ENCODE data around the gene PGAP2. TPM values are rescaled to one million over a fixed set of nuclear protein-coding genes. Genes with fewer than 3 reads are reported as not detected.
A peak's percentile ranks its signal among the peaks of the same experiment; 100 is the strongest.
"Not testable (repeated sequence)": the region's sequence is repeated elsewhere in the genome, so short reads cannot be mapped to it uniquely, and the experiment has no call there.

The PGAP2 gene
- total RNA-seq, 2 experiments from 2014 or later, result 33.6 to 39.2 TPM

DNA sequence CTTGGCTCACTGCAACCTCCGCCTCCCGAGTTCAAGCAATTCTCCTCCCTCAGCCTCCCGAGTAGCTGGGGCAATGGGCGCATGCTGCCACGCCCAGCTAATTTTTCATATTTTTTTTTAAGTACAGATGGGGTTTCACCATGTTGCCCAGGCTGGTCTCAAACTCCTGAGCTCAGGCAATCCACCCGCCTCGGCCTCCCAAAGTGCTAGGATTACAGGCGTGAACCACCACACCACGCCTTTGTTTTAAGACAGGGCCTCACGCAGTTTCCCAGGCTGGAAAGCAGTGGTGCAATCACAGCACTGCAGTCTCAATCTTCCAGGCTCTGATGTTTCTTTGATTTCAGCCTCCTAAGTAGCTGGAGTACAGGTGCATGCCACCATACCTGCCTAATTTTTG lies 14.0 kb upstream of the PGAP2 start:
- DNase-seq; H3K9me3 Mint-ChIP-seq (ENCODE audit: low read depth); intact Hi-C loops (cut with DNase I, micrococcal nuclease); H3K27me3 Mint-ChIP-seq; ATAC-seq; H3K4me3 Mint-ChIP-seq: not testable (repeated sequence)
- peaks cover 46% of the 10 kb centered on the region for H3K36me3 Mint-ChIP-seq (ENCODE audit: low read depth)
- POLR2A ChIA-PET, result interaction anchor here (0.8 kb wide), 1 partner anchor 63 kb away, joined by 3 read pairs; no protein-coding TSS in a partner anchor
- peaks cover 51% of the 10 kb centered on the region for H3K4me1 Mint-ChIP-seq
- CTCF ChIA-PET, result interaction anchor here (0.6 to 0.7 kb wide), 2 partner anchors 10 to 62 kb away, joined by 4 read pairs; no protein-coding TSS in a partner anchor
- peak overlapping the region; percentile 31 for H3K27ac Mint-ChIP-seq

DNA sequence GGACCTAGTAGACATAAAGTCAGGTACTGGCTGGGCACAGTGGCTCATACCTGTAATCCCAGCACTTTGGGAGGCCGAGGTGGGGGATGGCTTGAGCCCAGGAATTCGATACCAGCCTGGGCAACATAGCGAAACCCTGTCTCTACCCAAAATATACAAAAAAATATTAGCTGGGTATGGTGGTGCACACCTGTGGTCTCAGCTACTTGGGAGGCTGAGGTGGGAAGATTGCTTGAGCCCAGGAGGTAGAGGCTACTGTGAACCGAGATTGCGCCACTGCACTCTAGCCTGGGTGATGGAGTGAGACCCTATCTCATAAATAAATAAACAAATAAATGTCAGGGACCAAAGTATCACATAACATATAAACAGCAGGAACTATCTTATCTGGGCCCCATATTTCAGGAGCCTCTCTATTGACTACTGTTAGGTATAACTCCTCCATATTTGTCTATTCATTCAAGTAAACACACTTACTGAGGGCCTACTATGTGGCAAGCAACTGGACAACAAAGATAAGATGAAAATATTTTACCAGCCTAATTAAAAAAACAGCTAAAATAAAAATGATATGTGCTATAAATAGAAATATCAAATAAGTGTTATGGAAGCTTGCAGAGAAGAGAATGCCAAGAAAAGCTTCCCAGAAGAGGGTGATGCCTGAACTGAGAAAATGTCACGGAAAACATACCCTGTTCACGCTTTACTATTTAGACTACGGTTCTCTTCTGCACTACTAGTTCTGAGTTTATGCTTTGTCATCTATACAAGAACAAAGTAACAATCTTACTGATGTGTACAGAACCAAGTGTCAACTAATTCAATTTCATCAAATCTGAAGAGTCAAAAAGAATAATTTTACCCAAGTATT lies 13.0 kb upstream of the PGAP2 start:
- ChIA-PET POLR2A (interaction anchor here (0.9 to 1.4 kb wide), 3 partner anchors 46 to 60 kb away, joined by 3 to 5 read pairs (median 3); partner anchors contain the start of genes RHOG and STIM1), CTCF (interaction anchor here (0.8 to 2.0 kb wide), 4 partner anchors 9 to 278 kb away, joined by 3 to 11 read pairs (median 4); partner anchors contain the start of gene PGAP2)
- H3K27ac Mint-ChIP-seq, result peak overlapping the region; percentile 100
- H3K4me1 Mint-ChIP-seq, result peaks cover 47% of the 10 kb centered on the region
- DNase-seq, result no peak
- intact Hi-C loops (cut with DNase I, micrococcal nuclease), result loop anchor here in 1 of 2 experiments (2.0 to 5.0 kb wide), 3 partner anchors 373 to 738 kb away; partner anchors contain the start of genes CARS1 and ZNF195
- no peaks in the 10 kb centered on the region for H3K9me3 Mint-ChIP-seq (ENCODE audit: low read depth)
- peak overlapping the region; percentile 99 for H3K4me3 Mint-ChIP-seq
- no peak for ATAC-seq
- H3K36me3 Mint-ChIP-seq (ENCODE audit: low read depth), result peaks cover 45% of the 10 kb centered on the region
- H3K27me3 Mint-ChIP-seq, result no peaks in the 10 kb centered on the region

DNA sequence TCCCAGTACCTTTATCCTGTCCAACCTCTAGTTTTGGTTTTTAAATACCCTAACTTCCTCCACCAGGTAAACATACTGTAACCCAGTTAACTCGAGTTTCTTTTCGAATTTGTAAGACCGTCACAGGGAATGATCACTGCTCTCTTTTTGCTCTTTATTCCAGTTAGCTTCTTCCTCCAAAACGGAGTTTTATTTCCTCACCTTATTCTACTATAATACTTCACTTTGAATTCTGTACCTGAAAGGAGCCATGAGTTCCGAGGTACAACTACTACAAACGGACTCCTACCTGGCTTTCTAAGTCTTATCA lies 12.4 kb upstream of the PGAP2 start:
- POLR2A ChIA-PET, result interaction anchor here (0.6 to 1.4 kb wide), 3 partner anchors 8 to 60 kb away, joined by 3 to 5 read pairs (median 3); partner anchors contain the start of genes RHOG and STIM1
- Mint-ChIP-seq H3K27me3 (no peaks in the 10 kb centered on the region), H3K4me1 (peaks cover 42% of the 10 kb centered on the region), H3K27ac (peak overlapping the region; percentile 100), H3K36me3 (ENCODE audit: low read depth) (peaks cover 42% of the 10 kb centered on the region), H3K4me3 (peak overlapping the region; percentile 99), H3K9me3 (ENCODE audit: low read depth) (no peaks in the 10 kb centered on the region)
- ATAC-seq (no peak), DNase-seq (no peak)
- CTCF ChIA-PET, result interaction anchor here (0.8 to 2.0 kb wide), 5 partner anchors 8 to 277 kb away, joined by 3 to 11 read pairs (median 4); partner anchors contain the start of gene PGAP2
- intact Hi-C loops (cut with DNase I, micrococcal nuclease), result loop anchor here in 1 of 2 experiments (2.0 to 5.0 kb wide), 3 partner anchors 373 to 739 kb away; partner anchors contain the start of genes CARS1 and ZNF195

DNA sequence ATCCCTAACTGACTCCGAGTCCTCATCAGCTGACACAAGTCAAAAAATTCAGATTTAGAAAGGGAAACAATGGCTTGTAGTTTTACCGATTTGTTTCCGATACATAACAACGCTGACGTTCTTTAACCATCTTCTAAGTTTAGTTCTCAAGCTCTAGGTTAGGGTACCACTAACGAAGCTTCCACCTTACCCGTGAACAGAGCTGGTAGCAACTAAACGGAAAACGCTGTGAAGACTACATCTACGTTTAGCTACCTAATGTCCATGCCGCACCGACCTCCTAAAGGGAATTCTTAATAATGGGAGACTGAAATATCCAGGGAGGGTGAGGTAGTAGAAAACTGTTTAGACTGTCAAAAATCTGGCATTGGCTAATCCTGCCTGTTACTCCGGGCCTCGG lies 12.0 kb upstream of the PGAP2 start:
- no peaks in the 10 kb centered on the region for H3K9me3 Mint-ChIP-seq (ENCODE audit: low read depth)
- H3K4me3 Mint-ChIP-seq, result peak overlapping the region; percentile 99
- peaks cover 42% of the 10 kb centered on the region for H3K36me3 Mint-ChIP-seq (ENCODE audit: low read depth)
- H3K4me1 Mint-ChIP-seq, result peaks cover 42% of the 10 kb centered on the region
- ATAC-seq (no peak), DNase-seq (no peak)
- H3K27ac Mint-ChIP-seq, result peak overlapping the region; percentile 100
- POLR2A ChIA-PET, result interaction anchor here (0.6 to 1.4 kb wide), 2 partner anchors 8 to 45 kb away, joined by 3 to 5 read pairs; partner anchors contain the start of gene RHOG
- H3K27me3 Mint-ChIP-seq, result no peaks in the 10 kb centered on the region
- intact Hi-C loops (cut with DNase I, micrococcal nuclease), result loop anchor here in 1 of 2 experiments (2.0 to 5.0 kb wide), 3 partner anchors 374 to 739 kb away; partner anchors contain the start of genes CARS1 and ZNF195
- CTCF ChIA-PET, result interaction anchor here (0.8 to 2.0 kb wide), 5 partner anchors 8 to 277 kb away, joined by 3 to 11 read pairs (median 4); partner anchors contain the start of gene PGAP2

DNA sequence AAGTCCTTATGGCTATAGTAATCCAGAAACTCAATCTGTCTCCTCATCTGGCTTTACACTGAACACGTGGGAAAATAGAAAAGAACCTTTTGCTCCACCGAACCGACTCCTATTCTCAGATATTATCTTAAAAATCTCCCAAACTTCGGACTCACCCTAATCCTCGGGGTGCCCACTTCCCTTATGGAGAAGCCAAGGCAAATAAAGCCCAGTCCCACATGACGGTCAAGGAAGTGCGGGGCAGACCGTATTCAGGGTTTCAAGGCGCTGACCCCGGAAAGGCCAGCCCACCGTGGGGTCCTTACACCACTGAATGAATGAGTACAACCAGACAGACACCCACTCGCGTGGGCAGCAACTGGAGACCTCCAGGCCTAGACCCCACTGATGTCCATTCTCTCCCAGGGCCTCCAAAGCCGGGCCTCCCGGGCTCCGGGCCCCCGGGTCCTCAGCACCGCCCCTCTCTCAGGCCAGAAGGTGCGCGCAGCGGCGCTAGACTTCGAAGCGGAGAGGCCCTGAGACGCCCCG lies 11.5 kb upstream of the PGAP2 start:
- DNase-seq (no peak), ATAC-seq (peak; percentile 25)
- H3K27ac Mint-ChIP-seq, result peak overlapping the region; percentile 100
- H3K4me3 Mint-ChIP-seq, result peak overlapping the region; percentile 99
- intact Hi-C loops (cut with DNase I, micrococcal nuclease), result loop anchor here (1.0 to 5.0 kb wide), 9 partner anchors 11 to 740 kb away; partner anchors contain the start of genes PGAP2 (in 2 of the 2), CARS1 (in 1 of the 2), RRM1 (in 1 of the 2) and STIM1 (in 1 of the 2)
- ChIA-PET POLR2A (interaction anchor here (1.2 to 1.4 kb wide), 2 partner anchors 22 to 44 kb away, joined by 3 to 5 read pairs; partner anchors contain the start of gene RHOG), CTCF (interaction anchor here (0.8 to 3.5 kb wide), 4 partner anchors 11 to 276 kb away, joined by 3 to 33 read pairs (median 8); partner anchors contain the start of gene PGAP2)
- H3K9me3 Mint-ChIP-seq (ENCODE audit: low read depth), result no peaks in the 10 kb centered on the region
- peaks cover 41% of the 10 kb centered on the region for H3K36me3 Mint-ChIP-seq (ENCODE audit: low read depth)
- no peaks in the 10 kb centered on the region for H3K27me3 Mint-ChIP-seq
- H3K4me1 Mint-ChIP-seq, result peaks cover 42% of the 10 kb centered on the region

DNA sequence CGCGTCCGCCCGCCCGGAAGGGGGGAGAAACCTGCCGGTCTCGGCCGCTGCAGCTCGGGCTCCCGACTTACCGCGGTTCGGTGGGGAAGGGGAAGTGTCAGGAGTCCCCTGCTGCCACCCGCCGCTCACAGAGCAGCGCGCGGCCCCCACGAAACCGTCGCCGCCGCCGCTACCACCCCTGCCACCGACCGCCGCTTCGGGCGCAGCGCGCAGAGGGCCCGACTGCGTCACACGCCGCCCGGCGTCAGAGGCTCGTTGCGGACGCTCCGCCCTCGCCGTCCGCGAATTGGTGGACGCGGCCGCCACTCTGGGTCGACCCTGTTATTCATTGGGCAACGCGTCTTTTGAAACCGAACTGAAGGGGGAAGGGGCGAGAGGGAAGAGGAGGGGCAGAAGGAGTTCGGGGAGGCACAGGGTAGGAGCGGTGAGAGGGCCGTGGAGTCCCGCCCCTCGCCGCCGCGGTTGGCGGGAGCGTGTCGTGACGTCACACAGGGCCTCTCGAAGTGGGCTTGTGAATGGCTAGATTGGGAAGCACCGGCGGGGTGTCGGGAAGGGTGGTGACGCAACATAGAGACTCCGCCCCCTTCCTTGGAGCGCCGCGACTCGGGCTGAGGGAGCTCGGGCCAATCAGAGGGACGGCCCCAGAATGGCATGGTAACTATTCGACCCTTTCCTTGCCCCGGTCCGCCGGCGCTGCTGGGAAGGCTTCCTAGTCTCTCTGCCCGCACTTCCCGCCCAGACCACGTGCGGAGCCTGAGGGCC lies 10.8 kb upstream of the PGAP2 start, which contains the start of gene NUP98:
Gene NUP98, minus strand, starts transcription at position 226 of the 762 bp plus-strand sequence. CDS start 15,437 bp downstream, outside the sequence.
- ChIA-PET CTCF (interaction anchor here (0.6 to 3.5 kb wide), 5 partner anchors 11 to 275 kb away, joined by 3 to 33 read pairs (median 3); partner anchors contain the start of gene PGAP2), POLR2A (interaction anchor here (0.6 to 1.4 kb wide), 9 partner anchors 12 to 418 kb away, joined by 3 to 8 read pairs (median 4); partner anchors contain the start of genes RHOG, RRM1, STIM1 and ZNF195)
- peaks cover 39% of the 10 kb centered on the region for H3K4me1 Mint-ChIP-seq
- H3K27ac Mint-ChIP-seq, result peak within 1 kb of the TSS; percentile 100
- peak; percentile 100 for DNase-seq
- ATAC-seq, result peak; percentile 98
- no peaks in the 10 kb centered on the region for H3K27me3 Mint-ChIP-seq
- H3K9me3 Mint-ChIP-seq (ENCODE audit: low read depth), result no peaks in the 10 kb centered on the region
- intact Hi-C loops (cut with DNase I, micrococcal nuclease), result loop anchor here (1.0 to 5.0 kb wide), 9 partner anchors 11 to 740 kb away; partner anchors contain the start of genes PGAP2 (in 2 of the 2), CARS1 (in 1 of the 2), RRM1 (in 1 of the 2) and STIM1 (in 1 of the 2)
- peak within 1 kb of the TSS; percentile 99 for H3K4me3 Mint-ChIP-seq
- H3K36me3 Mint-ChIP-seq (ENCODE audit: low read depth), result peaks cover 36% of the 10 kb centered on the region

DNA sequence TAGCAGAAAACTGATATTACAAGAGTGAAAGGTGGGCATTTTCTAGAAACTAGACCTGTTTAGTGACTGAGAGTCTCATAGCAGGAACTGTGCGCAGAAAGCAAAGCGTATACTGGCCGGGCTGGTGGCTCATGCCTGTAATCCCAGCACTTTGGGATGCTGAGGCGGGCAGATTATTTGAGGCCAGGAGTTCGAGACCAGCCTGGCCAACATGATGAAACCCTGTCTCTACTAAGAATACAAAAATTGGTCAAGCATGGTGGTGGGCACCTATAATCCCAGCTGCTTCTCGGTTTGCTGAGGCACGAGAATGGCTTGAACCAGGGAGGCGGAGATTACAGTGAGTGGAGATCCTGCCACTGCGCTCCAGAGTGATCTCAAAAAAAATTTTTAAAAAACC lies 9.2 kb upstream of the PGAP2 start:
- Mint-ChIP-seq H3K4me3 (peak overlapping the region; percentile 99), H3K27me3 (no peaks in the 10 kb centered on the region), H3K9me3 (ENCODE audit: low read depth) (no peaks in the 10 kb centered on the region), H3K36me3 (ENCODE audit: low read depth) (peaks cover 27% of the 10 kb centered on the region), H3K4me1 (peaks cover 35% of the 10 kb centered on the region), H3K27ac (peak overlapping the region; percentile 100)
- intact Hi-C loops (cut with DNase I, micrococcal nuclease), result loop anchor here in 1 of 2 experiments (5.0 kb wide), 2 partner anchors 422 to 742 kb away; partner anchors contain the start of genes CARS1 and ZNF195
- DNase-seq (no peak), ATAC-seq (no peak)
- ChIA-PET CTCF (interaction anchor here (0.9 to 3.5 kb wide), 3 partner anchors 10 to 36 kb away, joined by 3 to 33 read pairs (median 3); partner anchors contain the start of gene PGAP2), POLR2A (interaction anchor here (0.7 to 0.8 kb wide), 2 partner anchors 42 to 61 kb away, joined by 5 to 7 read pairs; partner anchors contain the start of gene RHOG)

DNA sequence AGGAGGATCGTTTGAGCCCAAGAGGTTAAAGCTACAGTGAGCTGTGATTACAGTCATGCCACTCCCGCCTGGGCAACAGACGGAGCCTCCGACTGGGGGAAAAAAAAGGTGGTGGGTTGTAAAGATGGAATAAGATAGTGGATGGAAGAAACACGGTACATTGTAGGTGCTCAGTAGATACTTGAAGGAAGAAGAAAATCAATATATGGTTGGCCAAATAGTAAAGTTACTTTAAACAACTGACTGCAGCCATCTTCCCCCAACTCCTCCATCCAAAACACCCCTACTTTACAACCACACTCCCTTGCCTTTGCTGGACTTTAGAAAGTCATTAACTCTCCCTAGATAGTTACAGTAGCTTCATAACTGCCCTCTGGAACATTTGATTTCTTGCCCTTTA lies 8.5 kb upstream of the PGAP2 start:
- intact Hi-C loops (cut with DNase I, micrococcal nuclease), result loop anchor here in 1 of 2 experiments (5.0 to 10.0 kb wide), 3 partner anchors 345 to 743 kb away; partner anchors contain the start of genes CARS1 and ZNF195
- Mint-ChIP-seq H3K9me3 (ENCODE audit: low read depth) (no peaks in the 10 kb centered on the region), H3K27ac (peak overlapping the region; percentile 5), H3K4me3 (no peak overlapping the region), H3K4me1 (peaks cover 31% of the 10 kb centered on the region), H3K36me3 (ENCODE audit: low read depth) (peaks cover 20% of the 10 kb centered on the region), H3K27me3 (no peaks in the 10 kb centered on the region)
- CTCF ChIA-PET, result interaction anchor here (0.9 to 3.5 kb wide), 4 partner anchors 9 to 36 kb away, joined by 3 to 33 read pairs (median 4); partner anchors contain the start of gene PGAP2
- DNase-seq (no peak), ATAC-seq (no peak)
- POLR2A ChIA-PET, result interaction anchor here (0.6 kb wide), 1 partner anchor 8 kb away, joined by 4 read pairs; no protein-coding TSS in a partner anchor

DNA sequence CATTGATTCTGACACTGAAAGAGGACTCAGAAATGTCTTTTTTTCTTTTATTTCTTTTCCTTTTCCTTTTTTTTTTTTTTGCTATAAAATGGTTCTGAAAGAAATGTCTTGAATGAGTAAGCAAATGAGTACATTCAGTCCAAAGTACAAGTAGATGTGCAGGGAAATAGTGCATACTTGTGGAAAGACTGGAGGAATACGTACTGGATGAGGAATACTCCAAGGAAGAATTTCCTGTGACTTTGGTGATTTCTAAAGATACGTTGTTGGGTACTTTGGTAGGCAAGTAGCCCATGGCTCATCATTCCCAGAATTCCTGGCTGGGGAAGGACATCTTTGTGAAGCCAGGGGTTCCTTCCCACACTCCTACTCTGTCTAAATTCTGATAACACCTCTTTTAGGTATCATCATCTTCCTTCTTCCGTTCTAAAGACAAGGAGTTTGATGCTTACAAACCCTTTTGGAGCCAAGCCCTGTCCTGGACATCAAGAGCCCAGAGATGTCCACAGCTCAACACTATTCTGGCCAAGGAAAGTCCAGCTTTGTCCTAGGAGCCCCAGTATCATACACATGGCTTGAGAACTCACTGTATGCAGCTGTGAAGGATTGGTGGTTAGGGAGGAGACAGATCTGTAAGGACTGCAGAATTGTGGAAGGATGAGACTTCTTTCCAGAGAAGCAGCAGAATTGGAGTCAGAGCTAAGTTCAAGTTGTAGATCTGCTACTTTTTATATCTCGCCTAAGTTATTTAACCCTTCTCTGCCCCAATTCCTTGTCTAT lies 6.2 kb upstream of the PGAP2 start:
- CTCF ChIA-PET, result interaction anchor here (0.6 to 1.0 kb wide), 2 partner anchors 80 to 270 kb away, joined by 3 read pairs; no protein-coding TSS in a partner anchor
- Mint-ChIP-seq H3K27ac (no peak overlapping the region), H3K36me3 (ENCODE audit: low read depth) (peaks cover 5% of the 10 kb centered on the region), H3K9me3 (ENCODE audit: low read depth) (no peaks in the 10 kb centered on the region), H3K27me3 (no peaks in the 10 kb centered on the region), H3K4me3 (no peak overlapping the region), H3K4me1 (peaks cover 18% of the 10 kb centered on the region)
- POLR2A ChIA-PET, result no interaction called here
- intact Hi-C loops (cut with DNase I, micrococcal nuclease), result loop anchor here in 1 of 2 experiments (10.0 kb wide), 1 partner anchor 347 kb away; no protein-coding TSS in a partner anchor
- ATAC-seq, result no peak
- no peak for DNase-seq
